Panc1 (cell line): ENCODE data around the gene OR6B1. TPM values are rescaled to one million over a fixed set of nuclear protein-coding genes. Genes with fewer than 3 reads are reported as not detected.

Experiments used
- ATAC-seq: fragments of 200-7000 bp; cut with Tn5 transposase; 2 replicates; pipeline ENCODE4 v1.9.1; 2020; ENCODE audit warnings: mild to moderate bottlenecking, moderate library complexity
- BruUV-seq: library from RNA; stranded (reverse); fragments of 400-500 nt; replicated peaks from 2 replicates; lab custom pipeline; 2021; lab: Mats Ljungman, UMichigan
- CTCF ChIA-PET: fragments of 300-600 bp; sonication (Branson Sonifier 250); formaldehyde crosslinking; loops from one replicate; lab custom pipeline; 2022; ENCODE audit warnings: antibody characterized with exemption; lab: Charles Lee
- POLR2A ChIA-PET: fragments of 300-600 bp; sonication (Branson Sonifier 250); formaldehyde crosslinking; loops from one replicate; lab custom pipeline; 2022; ENCODE audit warnings: antibody characterized with exemption; lab: Charles Lee
- DNase-seq: peaks from one replicate; pipeline ENCODE4 v3.0.0-alpha.2; 2010; ENCODE audit warnings: low read depth, low spot score
- H3K27ac ChIP-seq: 2 replicates; pipeline ENCODE4 v1.5.1; 2011; ENCODE audit warnings: mild to moderate bottlenecking, low read length, inconsistent platforms
- H3K27me3 ChIP-seq: fragments of 200-500 bp; sonication (Bioruptor generic); 2 replicates; pipeline ENCODE4 v1.6.0; 2014; ENCODE audit warnings: low read length, inconsistent platforms; ENCODE audit not compliant: control insufficient read depth, insufficient read depth
- H3K36me3 ChIP-seq: fragments of 200-500 bp; sonication (Bioruptor generic); 2 replicates; pipeline ENCODE4 v1.5.1; 2014; ENCODE audit warnings: inconsistent platforms, mild to moderate bottlenecking, low read length, moderate library complexity; ENCODE audit not compliant: control insufficient read depth, insufficient read depth
- H3K4me1 ChIP-seq: 2 replicates; pipeline ENCODE4 v1.5.1; 2011; ENCODE audit warnings: inconsistent platforms, mild to moderate bottlenecking, low read length, moderate library complexity; ENCODE audit not compliant: control insufficient read depth, insufficient read depth
- H3K4me3 ChIP-seq, 2 experiments: 2 replicates each; pipeline ENCODE4 v1.5.1; 2011 to 2012; ENCODE audit warnings: low read depth in 2 of 2, low read length in 2 of 2, mild to moderate bottlenecking in 2 of 2, inconsistent platforms in 1 of 2, moderate library complexity in 1 of 2
- H3K9me3 ChIP-seq: fragments of 200-500 bp; sonication (Bioruptor generic); 2 replicates; pipeline ENCODE4 v1.5.1; 2014; ENCODE audit warnings: low read depth, mild to moderate bottlenecking, inconsistent platforms, low read length, moderate library complexity; ENCODE audit not compliant: control insufficient read depth, insufficient read depth
- CTCF ChIP-seq: fragments of 450-650 bp; IDR thresholded peaks from 2 replicates; pipeline ENCODE4 v1.5.1; 2017; ENCODE audit warnings: mild to moderate bottlenecking
- POLR2AphosphoS5 ChIP-seq: IDR thresholded peaks from 2 replicates; pipeline ENCODE4 v1.6.1; 2012; ENCODE audit warnings: mild to moderate bottlenecking, low read depth, low read length, moderate library complexity
- REST ChIP-seq, 2 experiments: IDR thresholded peaks; 2 replicates each; pipeline ENCODE4 v1.6.1; 2011 to 2012; ENCODE audit warnings: low read depth in 2 of 2, control low read depth in 1 of 2, low read length in 1 of 2, mild to moderate bottlenecking in 1 of 2, moderate library complexity in 1 of 2; ENCODE audit not compliant: insufficient read depth in 1 of 2
- SIN3A ChIP-seq: IDR thresholded peaks from 2 replicates; pipeline ENCODE4 v1.6.1; 2012; ENCODE audit warnings: low read depth, mild to moderate bottlenecking, low read length, moderate library complexity, borderline replicate concordance; ENCODE audit not compliant: insufficient read depth
- TCF7L2 ChIP-seq: IDR thresholded peaks from 2 replicates; pipeline ENCODE4 v1.6.1; 2011; ENCODE audit warnings: mild to moderate bottlenecking, low read depth, low read length, inconsistent platforms
- in situ Hi-C: cut with HindIII; loops from 2 replicates; pipeline ENCODE4 v1.10.0; 2016; ENCODE audit warnings: low sequenced_read_pairs, low pct_unique_long_range_greater_than_20kb
- intact Hi-C: fragments of 100-400 bp; cut with micrococcal nuclease; formaldehyde crosslinking; loops from one replicate; pipeline ENCODE4 v1.10.0; 2022; ENCODE audit not compliant: unreplicated experiment
- total RNA-seq: library from RNA; stranded (reverse); gene quantifications from one replicate; pipeline ENCODE4 v1.2.1, GENCODE V29; 2021; ENCODE audit not compliant: unreplicated experiment

The OR6B1 gene
- total RNA-seq, 1 experiment from 2014 or later, result not detected

GRCh38 chr7:143954135-143954534 lies 46.0 kb upstream of the OR6B1 start:
- no peaks in the 10 kb centered on the region for H3K27me3 ChIP-seq
- H3K9me3 ChIP-seq, result no peaks in the 10 kb centered on the region
- ChIA-PET POLR2A (no interaction called here), CTCF (no interaction called here)
- in situ Hi-C loops (no loop called here), intact Hi-C loops (no loop called here)
- H3K36me3 ChIP-seq, result no peaks in the 10 kb centered on the region
- no peaks in the 10 kb centered on the region for H3K4me1 ChIP-seq
- H3K27ac ChIP-seq, result no peak overlapping the region
- no TSS peak for BruUV-seq
- H3K4me3 ChIP-seq, result no peak overlapping the region
- ATAC-seq, result no peak
- no peak for DNase-seq
- TF ChIP-seq TCF7L2 (no peak), CTCF (no peak), POLR2AphosphoS5 (no peak), SIN3A (no peak), REST (IDR thresholded peaks at IDR 0.05; ENCODE audit: insufficient read depth in 1 of 2, low read depth in 2 of 2, low read length in 1 of 2) (no peak)

- intact Hi-C loops (no loop called here), in situ Hi-C loops (no loop called here)
These were observed 45.6 kb upstream of the OR6B1 start, which contains the start of gene OR2F1 for GRCh38 chr7:143954544-143954943. TSS of gene OR2F1 (plus strand) at chr7:143954844. CDS start at chr7:143959971, 5,127 bp downstream.

More at GRCh38 chr7:143954544-143954943, 45.6 kb upstream of the OR6B1 start, which contains the start of gene OR2F1:
- BruUV-seq, result no TSS peak
- no peaks in the 10 kb centered on the region for H3K9me3 ChIP-seq
- ChIA-PET CTCF (no interaction called here), POLR2A (no interaction called here)
- no peak within 1 kb of the TSS for H3K27ac ChIP-seq
- no peak within 1 kb of the TSS for H3K4me3 ChIP-seq
- TF ChIP-seq REST (IDR thresholded peaks at IDR 0.05; ENCODE audit: insufficient read depth in 1 of 2, low read depth in 2 of 2, low read length in 1 of 2), result no peak
- TF ChIP-seq TCF7L2, result no peak
- no peak for TF ChIP-seq POLR2AphosphoS5
- no peak for TF ChIP-seq SIN3A
- no peak for TF ChIP-seq CTCF
- ATAC-seq (no peak), DNase-seq (no peak)
- no peaks in the 10 kb centered on the region for H3K36me3 ChIP-seq
- no peaks in the 10 kb centered on the region for H3K27me3 ChIP-seq
- no peaks in the 10 kb centered on the region for H3K4me1 ChIP-seq
